Esophagus squamous epithelium (tissue), 5 donors: ENCODE results near the gene NR5A2. TPM values are rescaled to one million over a fixed set of nuclear protein-coding genes. Genes with fewer than 3 reads are reported as not detected.

ENCODE experiments used
- DNase-seq: peaks from one replicate; lab custom pipeline; 2025; lab: John Stamatoyannopoulos, UW
- H3K27ac ChIP-seq, 4 donors: fragments of 200-600 bp; sonication (generic); one replicate each; pipeline ENCODE4 v1.5.1; 2016 to 2019; ENCODE audit warnings: mild to moderate bottlenecking in 1 of 4
- H3K27me3 ChIP-seq, 4 donors: fragments of 200-600 bp; sonication (generic); 1 replicate in 3 of 4; 2 replicates in 1 of 4; pipeline versions ENCODE4 v1.5.1 to v1.6.0; 2017 to 2021; ENCODE audit warnings: antibody characterized with exemption in 1 of 4
- H3K36me3 ChIP-seq, 3 donors: fragments of 200-600 bp; sonication (generic); one replicate each; pipeline ENCODE4 v1.5.1; 2016 to 2019
- H3K4me1 ChIP-seq, 3 donors: fragments of 200-600 bp; sonication (generic); one replicate each; pipeline ENCODE4 v1.5.1; 2017 to 2019
- H3K4me3 ChIP-seq, 4 donors: fragments of 200-600 bp; sonication (generic); 1 replicate in 3 of 4; 2 replicates in 1 of 4; pipeline ENCODE4 v1.5.1; 2016 to 2019; ENCODE audit warnings: mild to moderate bottlenecking in 2 of 4, moderate library complexity in 1 of 4
- H3K9me3 ChIP-seq, 3 donors: fragments of 200-600 bp; sonication (generic); one replicate each; pipeline ENCODE4 v1.5.1; 2016 to 2019
- POLR2A ChIP-seq, 4 donors: fragments of 450-650 bp; IDR thresholded peaks; one replicate each; pipeline ENCODE4 v1.6.1; 2017; ENCODE audit warnings: antibody characterized with exemption in 4 of 4, mild to moderate bottlenecking in 4 of 4, moderate library complexity in 3 of 4
- WGBS, 2 donors: methylation state at CpG; one replicate each; pipeline ENCODE4 v1.1.5; 2018; 5-methylcytosine and 5-hydroxymethylcytosine counted together
- intact Hi-C: fragments of 100-400 bp; cut with DNase I; formaldehyde crosslinking; loops from one replicate; pipeline ENCODE4 v1.15.0; 2022
- total RNA-seq, 4 donors: library from RNA; depleted of rRNA; stranded (reverse); fragments of >200 nt; gene quantifications; one replicate each; pipeline ENCODE4 v1.1.0, GENCODE V29; 2016
- TF ChIP-seq, protein P1 (sequence below), 6 experiments: fragments of 450-650 bp in 4 of 6; fragments of 200-600 bp in 2 of 6; sonication (generic) in 2 of 6; IDR thresholded peaks; one replicate each; pipeline ENCODE4 v1.5.1; 2016 to 2019; ENCODE audit warnings: antibody characterized with exemption in 6 of 6, mild to moderate bottlenecking in 4 of 6, moderate library complexity in 4 of 6
- donor health status: DM: yes; HTN: yes; CAD: no.

The NR5A2 gene
- total RNA-seq, 4 donors from 2014 or later = 0.30 to 4.2 (median 0.87) TPM

DNA sequence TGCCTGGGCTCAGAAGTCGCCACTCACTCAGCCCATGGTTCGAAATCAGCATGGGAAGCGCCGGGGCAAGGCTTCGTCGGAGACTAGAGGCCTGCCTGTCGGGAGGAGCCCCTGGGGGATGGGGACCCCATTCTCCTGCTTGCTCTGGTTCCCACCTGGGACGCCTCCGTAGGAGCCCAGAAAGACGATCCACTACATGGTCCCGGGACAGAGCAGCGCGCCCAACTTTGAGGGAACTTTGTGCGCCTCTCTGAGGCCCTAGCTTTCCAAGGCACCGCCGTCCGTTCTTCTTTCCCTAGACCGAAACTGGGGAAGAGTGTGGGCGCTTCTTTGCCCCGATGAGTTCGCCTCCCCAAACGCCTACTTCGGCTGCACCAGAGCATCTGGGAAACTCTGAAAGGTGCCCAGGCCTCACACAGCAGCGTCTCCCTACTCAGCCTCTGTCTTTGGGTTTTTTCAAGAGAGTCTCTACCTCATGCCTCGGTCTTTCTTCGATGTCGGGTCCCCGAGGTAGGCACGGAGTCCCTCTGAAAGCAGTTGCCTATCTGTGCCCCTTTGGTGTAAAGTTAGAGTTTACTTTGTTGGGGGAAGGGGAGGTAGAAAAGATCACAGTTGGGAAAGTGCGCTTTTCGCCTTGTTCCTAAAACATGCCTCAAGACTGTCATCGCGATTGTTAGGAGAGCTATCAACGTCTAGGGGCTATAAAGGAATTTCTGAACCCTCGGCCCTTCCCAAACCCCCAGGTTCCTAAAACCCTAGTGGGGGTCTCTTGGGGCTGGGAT, 14.0 kb downstream of the NR5A2 start:
- intact Hi-C loops = no loop called here
- peaks cover 13 to 48% (median 18%) of the 10 kb centered on the region in 3 donors for H3K4me1 ChIP-seq
- H3K4me3 ChIP-seq = peak overlapping the region in 3 of 4 donors; percentile 41 to 68 (median 51)
- WGBS, 2 donors = 34 to 38% methylated on average over 12 to 15 of the region's 35 CpGs
- peaks cover 24 to 100% (median 51%) of the 10 kb centered on the region in 4 donors for H3K27me3 ChIP-seq
- no peak for TF ChIP-seq POLR2A (IDR thresholded peaks at IDR 0.05)
- TF ChIP-seq, protein P1, sequence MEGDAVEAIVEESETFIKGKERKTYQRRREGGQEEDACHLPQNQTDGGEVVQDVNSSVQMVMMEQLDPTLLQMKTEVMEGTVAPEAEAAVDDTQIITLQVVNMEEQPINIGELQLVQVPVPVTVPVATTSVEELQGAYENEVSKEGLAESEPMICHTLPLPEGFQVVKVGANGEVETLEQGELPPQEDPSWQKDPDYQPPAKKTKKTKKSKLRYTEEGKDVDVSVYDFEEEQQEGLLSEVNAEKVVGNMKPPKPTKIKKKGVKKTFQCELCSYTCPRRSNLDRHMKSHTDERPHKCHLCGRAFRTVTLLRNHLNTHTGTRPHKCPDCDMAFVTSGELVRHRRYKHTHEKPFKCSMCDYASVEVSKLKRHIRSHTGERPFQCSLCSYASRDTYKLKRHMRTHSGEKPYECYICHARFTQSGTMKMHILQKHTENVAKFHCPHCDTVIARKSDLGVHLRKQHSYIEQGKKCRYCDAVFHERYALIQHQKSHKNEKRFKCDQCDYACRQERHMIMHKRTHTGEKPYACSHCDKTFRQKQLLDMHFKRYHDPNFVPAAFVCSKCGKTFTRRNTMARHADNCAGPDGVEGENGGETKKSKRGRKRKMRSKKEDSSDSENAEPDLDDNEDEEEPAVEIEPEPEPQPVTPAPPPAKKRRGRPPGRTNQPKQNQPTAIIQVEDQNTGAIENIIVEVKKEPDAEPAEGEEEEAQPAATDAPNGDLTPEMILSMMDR (IDR thresholded peaks at IDR 0.05) = no peak
- DNase-seq = no peak
- H3K36me3 ChIP-seq = no peaks in the 10 kb centered on the region
- peak overlapping the region; percentile 7 to 69 (median 65) for H3K27ac ChIP-seq
- no peaks in the 10 kb centered on the region for H3K9me3 ChIP-seq

DNA sequence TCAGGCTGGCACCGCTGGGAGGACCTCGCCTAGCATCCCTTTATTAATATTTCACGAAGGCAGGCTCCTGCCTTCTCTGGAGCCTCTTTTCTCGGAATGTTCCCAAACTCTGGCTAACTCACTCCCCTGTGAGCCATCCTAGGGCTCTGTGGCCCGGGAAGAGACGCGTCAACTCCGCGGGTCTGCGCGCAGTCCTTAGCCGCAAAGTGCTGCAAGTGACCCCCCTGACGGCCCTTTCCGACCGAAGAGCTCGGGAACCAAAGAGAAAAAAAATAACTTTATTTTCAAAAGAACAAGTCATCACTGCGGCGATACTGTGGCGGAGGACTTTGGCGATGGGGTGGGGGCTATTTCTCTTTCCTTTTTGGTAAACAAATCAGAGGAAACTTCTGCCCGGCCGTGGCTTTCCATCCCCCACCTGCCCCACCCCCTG, 14.6 kb downstream of the NR5A2 start:
- H3K27ac ChIP-seq = peak overlapping the region in 3 of 4 donors; percentile 62 to 69 (median 68)
- DNase-seq = no peak
- H3K9me3 ChIP-seq = no peaks in the 10 kb centered on the region
- 6 to 10% methylated on average over 15 to 21 of the region's 22 CpGs for WGBS, 2 donors
- H3K27me3 ChIP-seq = peaks cover 24 to 100% (median 49%) of the 10 kb centered on the region in 4 donors
- TF ChIP-seq, protein P1 (IDR thresholded peaks at IDR 0.05) = no peak
- no peak for TF ChIP-seq POLR2A (IDR thresholded peaks at IDR 0.05)
- intact Hi-C loops = no loop called here
- H3K36me3 ChIP-seq = no peaks in the 10 kb centered on the region
- peaks cover 13 to 48% (median 18%) of the 10 kb centered on the region in 3 donors for H3K4me1 ChIP-seq
- H3K4me3 ChIP-seq = peak overlapping the region; percentile 3 to 68 (median 40)

DNA sequence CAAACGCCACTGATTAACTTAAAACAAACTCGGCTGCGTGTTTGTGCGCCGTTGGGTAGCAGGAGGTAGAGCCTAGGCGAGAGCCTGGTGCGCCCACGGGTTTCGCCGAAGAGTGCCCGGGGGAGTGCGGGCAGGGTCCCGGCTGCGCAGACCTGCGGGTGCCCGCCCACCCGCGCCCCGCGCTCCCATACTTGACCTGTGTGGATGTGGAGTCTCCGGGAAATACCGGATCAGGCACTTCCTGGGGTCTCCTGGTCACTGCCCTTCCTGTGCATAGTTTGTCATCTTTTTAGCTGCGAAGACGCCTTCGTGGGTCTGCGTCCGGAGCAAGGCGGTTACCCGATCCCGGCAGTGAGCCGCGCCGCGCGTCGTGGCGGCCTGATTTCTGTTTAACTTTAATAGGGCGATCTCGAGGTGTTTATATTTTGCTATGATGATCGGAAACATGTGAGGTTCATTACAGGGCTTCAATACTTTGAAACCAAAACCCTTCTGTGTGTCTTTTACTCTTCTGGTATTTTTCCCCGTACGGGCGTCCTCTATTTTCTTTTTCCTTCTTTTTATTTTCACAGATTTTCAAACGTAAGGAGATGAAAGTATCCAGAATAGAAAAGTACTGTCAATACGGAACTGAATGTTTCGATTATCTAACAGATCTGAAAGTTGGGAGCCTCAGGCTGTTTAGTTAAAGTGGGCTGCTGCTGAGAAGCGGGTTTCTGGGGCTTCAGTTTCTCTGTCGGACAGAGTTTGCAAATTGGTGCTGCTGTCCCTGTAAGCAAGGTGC, 15.2 kb downstream of the NR5A2 start:
- 7 to 14% methylated on average over 22 to 28 of the region's 48 CpGs for WGBS, 2 donors

DNA sequence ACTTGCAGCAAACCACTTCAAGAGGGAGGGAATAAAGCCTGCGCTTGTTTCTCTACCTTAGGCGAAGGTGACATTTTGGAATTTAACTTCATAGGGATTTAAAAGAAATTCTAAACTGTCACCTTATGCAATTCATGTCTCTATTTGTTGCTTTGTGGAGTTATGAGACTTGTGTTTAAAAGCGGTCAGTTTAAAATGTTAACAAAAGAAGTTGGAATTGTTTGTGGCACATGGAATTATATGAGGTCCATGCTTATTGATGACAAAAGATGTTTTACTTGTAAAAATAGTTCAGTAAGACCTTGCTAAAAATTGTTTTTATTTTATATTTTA, 15.8 kb downstream of the NR5A2 start:
- intact Hi-C loops = no loop called here
- whole genome bisulfite sequencing, 2 donors = 28 to 32% methylated on average over 3 of the region's 3 CpGs
- Histone ChIP-seq H3K4me3 (peak overlapping the region in 3 of 4 donors; percentile 28 to 68 (median 51)), H3K36me3 (no peaks in the 10 kb centered on the region), H3K4me1 (peaks cover 13 to 48% (median 18%) of the 10 kb centered on the region in 3 donors), H3K27me3 (peaks cover 21 to 100% (median 45%) of the 10 kb centered on the region in 4 donors), H3K27ac (peak overlapping the region in 1 of 4 donors; percentile 62), H3K9me3 (no peaks in the 10 kb centered on the region)
- TF ChIP-seq POLR2A (IDR thresholded peaks at IDR 0.05) = no peak
- TF ChIP-seq, protein P1 (IDR thresholded peaks at IDR 0.05) = no peak
- no peak for DNase-seq

More for the DNA sequence above, 15.2 kb downstream of the NR5A2 start:
- Histone ChIP-seq H3K9me3 (no peaks in the 10 kb centered on the region), H3K27me3 (peaks cover 24 to 100% (median 48%) of the 10 kb centered on the region in 4 donors), H3K36me3 (no peaks in the 10 kb centered on the region), H3K4me1 (peaks cover 13 to 48% (median 18%) of the 10 kb centered on the region in 3 donors), H3K4me3 (peak overlapping the region; percentile 3 to 68 (median 40)), H3K27ac (peak overlapping the region in 3 of 4 donors; percentile 62 to 69 (median 68))
- no peak for TF ChIP-seq POLR2A (IDR thresholded peaks at IDR 0.05)
- TF ChIP-seq, protein P1 (IDR thresholded peaks at IDR 0.05) = no peak
- no peak for DNase-seq
- intact Hi-C loops = no loop called here
